Measurements from ENCODE around the gene FAU.

FAU gene

DNA sequence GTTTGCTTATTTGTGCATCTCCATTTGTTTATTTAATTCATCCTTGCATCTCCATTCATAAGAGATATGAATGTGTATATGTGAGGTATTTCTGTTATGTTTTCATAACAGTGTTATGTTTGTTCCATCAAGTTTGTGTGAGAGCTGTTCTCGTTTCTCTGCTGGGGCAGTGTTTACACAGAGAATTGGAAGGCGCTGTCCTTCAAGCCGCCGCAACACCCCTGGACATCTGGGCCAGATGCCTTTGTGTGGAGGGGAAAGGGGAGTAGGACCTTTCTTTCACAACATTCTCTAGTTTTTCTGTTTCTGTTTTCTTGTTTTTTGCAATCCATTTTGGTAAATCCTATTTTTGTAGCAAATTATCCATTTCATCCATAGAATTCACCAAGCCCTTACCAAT is 17.3 kb downstream of the FAU start:
- DNase-seq: no peak

DNA sequence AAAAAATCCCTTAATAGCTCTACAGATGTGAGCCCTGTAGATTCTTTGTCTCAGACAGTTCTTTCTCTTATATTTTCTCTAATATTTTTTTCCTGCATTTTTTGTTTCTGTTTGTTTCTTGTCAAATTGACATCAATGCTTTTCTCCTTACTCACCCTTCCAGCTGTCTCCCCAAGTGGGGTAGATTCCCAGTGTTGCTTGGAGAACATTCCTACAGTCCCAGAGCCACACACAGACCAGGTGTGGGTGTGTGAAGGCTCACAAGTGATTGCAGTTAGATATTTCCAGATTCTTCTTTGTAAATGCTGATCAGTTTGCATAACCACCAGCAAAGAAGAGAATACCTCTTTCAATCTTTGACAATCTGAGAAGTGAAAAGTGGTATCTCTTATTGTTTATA is 18.5 kb downstream of the FAU start:
- DNase-seq: no peak

DNA sequence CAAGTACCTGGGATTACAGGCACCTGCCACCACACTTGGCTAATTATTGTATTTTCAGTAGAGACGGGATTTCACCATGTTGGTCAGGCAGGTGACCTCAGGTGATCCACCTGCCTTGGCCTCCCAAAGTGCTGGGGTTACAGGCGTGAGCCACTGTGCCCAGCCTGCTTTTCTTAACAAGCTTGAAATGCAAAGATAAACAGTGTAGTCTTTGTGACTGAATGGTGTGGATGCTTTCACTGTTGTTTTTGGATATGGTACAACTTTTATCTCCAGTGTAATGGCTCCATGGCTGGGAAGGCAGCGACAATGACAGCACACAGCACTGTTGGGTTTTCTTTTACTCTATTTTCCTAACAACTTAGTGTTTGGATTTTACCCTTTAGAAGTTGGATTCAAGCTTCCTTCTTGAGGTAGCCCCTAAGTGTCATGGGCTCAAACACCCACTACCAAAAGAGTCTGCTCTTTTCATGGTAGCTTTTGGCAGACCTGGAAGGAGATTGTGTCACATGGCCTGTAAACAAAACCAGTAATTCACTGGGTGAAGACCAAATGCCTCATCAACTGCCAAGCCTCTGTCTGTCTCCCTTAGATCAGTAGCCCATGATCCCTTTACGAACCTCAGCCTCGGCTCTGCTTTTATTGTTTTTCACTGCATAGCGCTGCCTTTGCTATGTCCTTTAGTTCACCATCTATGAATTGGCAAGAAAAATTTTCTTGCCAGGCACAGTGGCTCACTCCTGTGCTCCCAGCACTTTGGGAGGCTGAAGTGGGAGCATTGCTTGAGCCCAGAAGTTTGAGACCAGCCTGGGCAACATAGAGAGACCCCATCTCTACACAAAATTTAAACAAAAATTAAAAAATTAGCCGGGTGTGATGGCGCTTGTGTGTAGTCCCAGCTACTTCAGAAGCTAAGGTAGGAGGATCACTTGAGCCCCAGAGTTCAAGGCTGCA is 19.5 kb downstream of the FAU start:
- DNase-seq: no peak

DNA sequence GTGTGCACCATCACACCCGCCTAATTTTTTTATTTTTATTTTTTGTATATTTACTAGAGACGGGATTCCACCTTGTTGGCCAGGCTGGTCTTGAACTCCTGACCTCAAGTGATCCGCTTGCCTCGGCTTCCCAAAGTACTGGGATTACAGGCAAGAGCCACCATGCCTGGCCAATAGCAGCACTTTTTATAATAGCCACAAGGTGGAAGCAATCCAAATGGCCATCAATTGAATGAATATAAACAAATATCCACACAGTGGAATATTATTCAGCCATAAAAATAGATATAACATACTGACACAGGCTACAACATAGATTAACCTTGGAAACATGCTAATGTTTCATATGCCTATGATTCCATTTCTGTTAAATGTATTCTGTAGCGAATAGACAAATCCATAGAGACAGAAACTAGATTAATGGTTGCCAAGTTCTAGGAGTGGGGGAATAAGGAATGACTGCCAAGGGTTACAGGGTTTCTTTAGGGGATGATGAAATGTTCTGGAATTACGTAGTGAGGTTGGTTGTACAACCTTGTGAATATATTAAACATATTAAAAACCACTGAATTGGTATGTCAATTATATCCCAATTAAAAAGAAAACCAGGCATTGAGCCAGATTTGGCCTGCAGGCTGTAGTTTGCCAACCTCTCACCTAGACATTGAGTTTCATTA is 21.1 kb downstream of the FAU start:
- DNase-seq: no peak

DNA sequence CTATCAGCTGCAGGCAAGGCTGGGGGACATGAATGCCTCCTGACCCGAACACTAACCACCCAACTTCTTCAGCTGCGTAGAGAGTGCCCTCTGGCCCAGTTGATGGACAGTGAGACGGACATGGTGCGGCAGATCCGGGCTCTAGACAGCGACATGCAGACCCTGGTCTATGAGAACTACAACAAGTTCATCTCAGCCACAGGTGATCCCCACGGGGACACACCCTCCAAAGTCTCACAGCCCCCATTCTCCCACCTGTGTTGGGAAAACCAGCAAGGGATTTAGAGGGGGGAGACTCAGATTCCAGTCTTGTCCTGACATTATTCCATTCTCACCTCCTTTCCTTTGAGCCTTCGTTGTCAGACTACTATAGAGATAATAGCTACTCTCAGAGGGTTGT is 25.0 kb downstream of the FAU start:
- no peak for DNase-seq

DNA sequence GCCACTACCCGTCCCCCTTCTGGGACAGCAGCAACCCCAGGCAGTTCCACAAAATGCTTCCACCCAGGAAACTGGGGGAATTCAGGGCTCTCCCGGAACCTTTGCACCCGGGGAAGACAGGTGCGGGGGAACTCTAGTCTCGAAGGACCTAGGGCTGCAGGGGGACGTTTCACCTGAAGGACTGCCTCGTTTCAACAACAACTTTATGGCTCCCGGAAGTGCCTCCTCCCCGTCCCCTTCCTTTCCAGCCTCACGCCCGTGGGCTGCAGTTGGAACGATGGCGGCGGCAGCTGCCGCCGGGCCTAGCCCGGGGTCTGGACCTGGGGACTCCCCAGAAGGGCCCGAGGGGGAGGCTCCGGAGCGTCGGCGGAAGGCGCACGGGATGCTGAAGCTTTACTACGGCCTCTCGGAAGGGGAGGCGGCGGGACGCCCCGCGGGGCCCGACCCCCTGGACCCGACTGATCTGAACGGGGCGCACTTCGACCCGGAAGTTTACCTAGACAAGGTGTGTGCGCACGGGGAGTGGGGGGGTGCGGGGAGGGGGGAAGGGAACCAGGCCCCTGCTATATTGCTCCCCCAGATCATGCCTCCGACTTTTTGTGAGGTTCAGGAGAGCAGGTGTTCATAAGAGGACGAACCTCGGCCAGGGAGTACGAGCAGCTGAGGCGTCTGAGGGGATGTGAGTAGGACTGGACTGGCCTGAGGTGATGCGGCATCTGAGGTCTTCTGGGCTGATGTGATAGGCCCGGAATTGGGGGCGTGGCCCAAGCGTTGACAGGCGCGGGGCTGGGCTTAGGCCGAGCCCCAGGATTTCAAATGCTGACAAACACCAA is 25.7 kb downstream of the FAU start, which contains the start of gene VPS51:
Gene VPS51 (plus strand): TSS at position 241 of the 833 bp plus-strand sequence. CDS start 37 bp downstream, at position 278.
- DNase-seq: peak; percentile 43

DNA sequence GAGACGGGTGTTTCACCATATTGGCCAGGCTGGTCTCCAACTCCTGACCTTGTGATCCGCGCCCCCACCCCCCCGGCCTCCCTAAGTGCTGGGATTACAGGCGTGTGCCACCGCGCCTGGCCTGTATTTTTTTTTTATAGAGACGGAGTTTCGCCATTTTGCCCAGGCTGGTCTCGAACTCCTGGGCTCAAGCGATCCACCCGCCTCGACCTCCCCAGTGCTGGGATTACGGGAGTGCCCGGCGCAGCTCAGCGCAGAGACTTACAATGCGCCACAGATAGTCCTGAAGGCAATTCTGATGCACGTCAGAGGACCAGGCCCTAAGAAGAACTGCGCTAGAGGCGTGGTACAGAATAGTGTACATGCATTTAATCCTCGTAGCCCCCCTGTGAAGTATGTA is 26.5 kb downstream of the FAU start:
- DNase-seq: no peak

DNA sequence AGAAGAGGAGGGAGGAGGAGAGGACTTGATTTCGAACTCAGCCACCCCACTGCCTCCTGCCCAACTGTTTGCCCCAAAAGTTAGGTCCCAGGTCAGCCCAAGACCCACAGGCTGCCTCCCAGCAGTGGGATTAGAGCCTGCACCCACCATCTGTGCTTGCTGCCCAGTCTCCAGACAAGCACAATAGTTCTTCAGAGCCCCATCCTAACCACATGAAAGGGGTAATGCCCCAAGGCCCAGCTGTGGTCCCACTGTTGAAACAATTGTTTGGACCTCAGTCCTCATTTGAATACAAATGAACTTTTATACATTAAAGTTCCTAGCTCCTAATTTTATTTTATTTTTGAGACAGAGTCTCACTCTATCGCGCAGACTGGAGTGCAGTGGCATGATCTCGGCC is 31.3 kb downstream of the FAU start:
- no peak for DNase-seq

DNA sequence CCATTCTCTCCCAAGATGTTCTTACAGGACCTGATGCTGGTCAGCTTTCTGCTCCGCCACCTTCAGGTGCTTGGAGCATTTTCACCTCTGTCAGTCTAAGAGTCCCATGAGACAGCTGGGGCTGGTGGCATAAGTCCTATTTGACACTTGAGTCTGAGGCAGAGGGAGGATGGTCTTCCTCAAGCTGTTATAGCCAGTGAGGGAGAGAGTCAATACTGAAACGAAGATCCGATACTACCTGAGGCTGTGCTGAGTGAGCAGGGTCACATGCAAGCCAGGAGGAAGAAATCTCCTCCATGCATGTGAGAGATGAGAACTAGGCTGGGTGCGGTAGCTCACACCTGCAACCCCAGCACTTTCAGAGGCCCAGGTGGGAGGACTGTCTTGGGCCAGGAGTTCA is 32.3 kb downstream of the FAU start:
- DNase-seq: no peak

DNA sequence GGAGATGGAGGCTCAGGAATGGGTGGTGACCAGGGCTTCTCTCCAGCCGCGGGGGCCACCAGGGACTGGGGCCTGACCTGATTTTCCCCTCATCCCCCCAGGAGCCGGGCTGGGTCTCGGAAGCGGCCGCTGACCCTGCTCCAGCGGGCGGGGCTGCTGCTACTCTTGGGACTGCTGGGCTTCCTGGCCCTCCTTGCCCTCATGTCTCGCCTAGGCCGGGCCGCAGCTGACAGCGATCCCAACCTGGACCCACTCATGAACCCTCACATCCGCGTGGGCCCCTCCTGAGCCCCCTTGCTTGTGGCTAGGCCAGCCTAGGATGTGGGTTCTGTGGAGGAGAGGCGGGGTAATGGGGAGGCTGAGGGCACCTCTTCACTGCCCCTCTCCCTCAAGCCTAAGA is 34.1 kb downstream of the FAU start:
- no peak for DNase-seq

DNA sequence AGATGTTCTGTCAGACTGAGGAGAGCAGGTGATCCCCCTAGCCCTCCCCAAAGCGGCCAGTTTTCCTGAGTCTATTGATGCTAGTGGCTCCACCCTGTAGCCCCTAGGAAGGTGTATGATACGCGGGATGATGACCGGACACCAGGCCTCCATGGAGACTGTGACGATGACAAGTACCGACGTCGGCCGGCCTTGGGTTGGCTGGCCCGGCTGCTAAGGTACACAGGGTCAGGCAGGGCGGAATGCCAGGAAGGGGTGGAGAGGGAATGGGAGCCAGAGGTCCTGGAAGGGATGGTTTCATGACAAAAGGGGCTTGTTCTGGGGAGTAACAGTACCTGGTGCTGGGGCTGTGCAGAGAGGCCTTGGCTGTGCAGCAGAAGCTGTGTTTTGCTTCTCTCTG is 34.7 kb downstream of the FAU start:
- no peak for DNase-seq

DNA sequence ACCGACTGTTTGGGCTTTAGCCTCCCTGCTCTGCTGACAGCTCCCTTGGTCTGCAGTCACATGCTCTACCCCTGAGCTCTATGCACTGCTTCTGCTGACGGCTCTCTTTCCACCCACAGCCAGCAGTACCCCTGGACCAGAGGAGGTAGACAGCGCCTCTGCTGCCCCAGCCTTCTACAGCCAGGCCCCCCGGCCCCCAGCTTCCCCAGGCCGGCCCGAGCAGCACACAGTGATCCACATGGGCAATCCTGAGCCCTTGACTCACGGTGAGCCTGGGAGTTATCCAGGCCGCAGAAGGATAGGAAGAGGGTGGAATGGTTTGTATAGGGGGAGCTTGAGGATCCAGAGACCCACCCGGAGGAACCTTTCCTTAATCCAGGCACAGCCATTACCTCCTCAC is 35.1 kb downstream of the FAU start:
- DNase-seq: no peak

DNA sequence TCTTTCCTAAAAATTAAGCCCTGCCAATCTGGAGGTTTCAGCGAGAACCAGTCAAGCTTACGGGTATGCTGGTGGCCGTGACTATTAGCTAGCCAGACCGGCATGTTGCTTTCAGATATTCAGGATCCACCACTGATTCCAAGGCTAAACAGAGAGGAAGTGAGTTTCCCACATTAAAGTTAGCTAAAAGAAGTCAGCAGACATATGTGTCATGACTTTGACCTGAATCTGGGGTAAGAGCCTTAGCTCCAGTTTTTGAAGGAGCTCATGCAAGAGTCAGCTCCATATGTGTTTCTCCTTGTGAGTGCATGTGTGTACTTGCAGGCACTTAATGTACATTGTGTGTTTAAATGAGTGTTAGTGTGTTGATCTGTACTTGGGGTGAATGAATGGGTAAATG is 36.5 kb downstream of the FAU start:
- DNase-seq: no peak

DNA sequence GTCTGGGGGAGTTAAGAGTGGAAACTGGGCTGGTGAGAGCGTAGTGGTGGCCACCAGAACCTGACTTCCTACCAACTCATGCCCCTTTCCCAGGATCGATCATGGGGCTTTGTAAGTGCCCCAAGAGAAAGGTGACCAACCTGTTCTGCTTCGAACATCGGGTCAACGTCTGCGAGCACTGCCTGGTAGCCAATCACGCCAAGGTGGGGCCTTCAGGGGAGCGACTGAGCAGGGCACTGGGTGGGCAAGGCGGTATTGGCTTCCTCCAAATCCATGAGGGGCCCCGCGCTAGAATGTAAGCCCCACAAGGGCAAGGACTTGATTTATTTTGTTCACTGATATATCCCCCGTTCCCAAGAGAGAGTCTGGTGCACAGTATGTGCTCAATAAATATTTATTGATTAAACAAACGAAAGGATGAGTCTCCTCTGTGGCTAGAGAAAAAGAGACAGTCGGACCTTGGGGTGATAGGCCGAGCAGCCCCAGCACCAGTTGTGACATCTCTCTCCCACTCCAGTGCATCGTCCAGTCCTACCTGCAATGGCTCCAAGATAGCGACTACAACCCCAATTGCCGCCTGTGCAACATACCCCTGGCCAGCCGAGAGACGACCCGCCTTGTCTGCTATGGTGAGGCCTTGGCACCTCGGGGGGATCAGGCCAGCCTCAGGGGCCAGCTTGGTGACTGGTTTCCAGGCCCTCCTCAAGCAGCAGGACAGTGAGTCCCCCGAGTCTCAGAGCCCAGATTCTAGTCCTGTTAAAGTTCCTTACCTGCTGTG is 37.1 kb downstream of the FAU start:
- DNase-seq: no peak

DNA sequence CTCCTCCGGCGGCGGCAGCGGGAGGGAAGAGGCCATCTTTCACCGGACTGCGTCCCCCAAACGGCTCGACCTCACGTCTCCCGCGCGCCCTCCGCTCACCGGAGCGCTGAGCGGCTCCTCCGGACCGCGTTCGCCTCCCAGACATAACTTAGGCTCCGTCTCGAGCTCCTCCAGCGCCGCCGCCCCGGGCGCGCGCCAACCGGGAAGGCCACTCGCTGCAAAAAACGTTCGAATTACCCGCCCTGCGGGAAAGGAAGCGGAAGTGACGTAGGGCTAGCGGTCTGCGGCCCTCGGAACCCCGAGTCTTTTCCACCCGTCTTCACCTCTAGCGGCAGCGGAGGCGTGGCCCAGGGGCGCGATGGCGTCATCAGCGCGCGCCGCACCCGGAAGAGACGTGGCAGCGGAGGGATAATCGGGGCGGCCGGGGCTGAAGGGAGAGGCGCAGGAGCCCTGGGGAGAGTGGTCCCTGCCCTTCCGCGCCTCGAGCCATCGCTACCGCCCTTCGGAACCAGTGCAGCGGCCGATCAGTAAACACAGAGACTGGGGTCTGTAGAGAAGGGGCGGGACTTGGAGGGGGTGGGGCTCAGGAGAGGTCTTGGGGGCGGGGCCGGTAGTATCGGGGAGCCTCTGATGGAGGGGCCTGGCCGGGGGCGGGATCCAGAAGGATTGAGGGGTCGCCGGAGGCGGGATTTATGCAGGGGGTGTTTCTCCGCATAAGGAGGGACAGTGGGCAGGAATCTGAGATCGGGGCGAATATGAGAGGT is 37.9 kb downstream of the FAU start, which contains the start of the genes CDCA5 and ZFPL1:
Gene CDCA5 (minus strand): TSS at position 207 of the 764 bp plus-strand sequence. CDS start 62 bp downstream, at position 145.
Gene ZFPL1 (plus strand): TSS at position 389 of the 764 bp plus-strand sequence. CDS start 477 bp downstream, outside the sequence.
- peak; percentile 78 for DNase-seq

DNA sequence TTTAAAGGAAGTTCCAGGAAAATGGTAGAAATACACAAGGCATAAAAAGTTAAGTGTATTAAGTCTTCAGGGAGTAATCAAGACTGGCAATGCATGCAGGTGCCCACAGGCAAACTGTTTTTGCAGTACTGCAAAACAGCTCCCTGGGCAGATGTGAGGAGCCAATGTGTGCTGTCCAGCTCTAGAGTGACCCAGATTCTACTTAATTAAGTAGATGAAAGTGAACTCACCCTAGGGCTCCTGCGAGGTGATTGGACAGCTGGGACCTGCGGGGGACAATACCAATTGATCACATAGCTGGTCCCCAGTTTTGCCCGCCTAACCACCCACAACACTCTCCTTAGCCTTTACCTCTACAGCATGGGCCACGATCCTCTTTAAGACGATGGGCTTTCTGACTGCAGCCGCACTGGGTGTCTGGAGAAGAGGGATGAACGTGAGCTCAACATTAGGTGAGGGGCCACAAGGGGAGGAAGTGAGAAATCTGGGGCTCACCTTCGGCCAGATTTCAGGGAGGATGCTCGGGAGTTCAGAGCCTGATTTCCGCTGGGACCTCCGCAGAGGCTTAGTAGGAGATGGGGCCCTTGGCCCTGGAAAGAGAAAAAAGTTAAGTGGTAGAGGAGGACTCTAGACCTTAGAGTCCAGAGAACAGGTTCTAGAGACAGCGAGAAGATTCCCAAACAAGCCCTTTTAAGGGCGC is 38.6 kb downstream of the FAU start:
- no peak for DNase-seq

DNA sequence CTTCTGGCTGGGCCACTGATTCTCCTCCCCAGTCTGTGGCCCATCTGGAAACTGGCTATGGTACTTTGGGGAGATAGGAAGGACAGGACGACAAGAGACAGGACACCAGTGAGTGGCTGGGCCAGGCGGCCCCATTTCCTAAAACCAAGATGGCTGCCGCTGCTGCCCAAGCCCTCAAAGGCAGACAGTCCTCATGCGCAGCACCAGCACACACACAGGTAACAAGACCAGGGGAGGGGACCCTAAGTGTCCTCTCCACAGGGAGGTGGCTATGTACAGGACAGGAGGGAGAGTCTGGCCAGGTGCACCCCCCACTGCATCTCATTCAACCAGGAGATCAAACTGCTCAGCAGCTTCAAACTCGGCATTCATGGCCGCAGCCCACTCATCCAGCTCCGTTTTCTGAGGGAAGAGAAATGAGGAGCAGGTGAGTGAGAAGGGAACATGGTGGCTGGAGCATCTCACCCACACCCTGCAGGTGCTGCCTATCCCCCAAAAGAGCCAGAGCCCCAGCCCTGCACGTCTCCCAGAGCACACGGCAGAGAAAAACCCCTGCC is 43.1 kb downstream of the FAU start:
- no peak for DNase-seq

DNA sequence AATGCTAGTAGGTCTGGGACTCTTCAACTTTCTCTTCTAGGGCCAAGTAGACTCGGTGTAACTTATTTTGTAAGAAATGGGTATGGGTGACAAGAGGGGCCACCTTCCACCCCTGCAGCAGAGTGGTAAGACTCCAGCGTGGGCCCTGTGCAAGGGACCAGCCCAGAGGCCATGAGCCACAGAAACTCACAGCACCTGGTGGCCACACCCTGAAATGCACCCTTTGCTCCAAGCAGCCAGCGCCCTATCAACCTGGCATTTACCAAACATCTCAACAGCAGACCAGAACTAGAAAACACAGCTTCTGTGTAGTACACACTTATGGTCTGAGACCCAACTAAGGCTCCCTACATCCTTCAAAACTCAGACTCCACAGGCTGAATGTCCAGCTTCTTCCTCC is 43.8 kb downstream of the FAU start:
- DNase-seq: no peak

DNA sequence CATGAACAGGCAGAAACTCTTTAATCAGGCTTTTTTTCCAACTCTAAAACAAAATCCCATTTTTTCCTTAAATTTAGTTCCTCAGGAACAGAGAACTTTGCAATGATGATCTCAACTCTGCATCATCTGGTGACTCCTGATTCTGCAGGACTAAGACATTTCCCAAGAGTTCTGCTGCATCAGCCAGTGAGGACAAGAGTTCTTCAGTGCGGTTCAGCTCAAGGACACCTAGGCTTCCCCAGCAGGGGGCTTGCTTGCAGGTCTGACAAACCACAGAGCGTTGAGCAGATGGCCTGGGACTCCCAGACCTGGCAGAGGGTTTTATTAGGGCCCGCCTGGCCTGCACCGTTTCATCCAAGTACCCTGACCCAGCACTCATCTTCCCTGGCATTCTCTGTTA is 44.5 kb downstream of the FAU start:
- no peak for DNase-seq

DNA sequence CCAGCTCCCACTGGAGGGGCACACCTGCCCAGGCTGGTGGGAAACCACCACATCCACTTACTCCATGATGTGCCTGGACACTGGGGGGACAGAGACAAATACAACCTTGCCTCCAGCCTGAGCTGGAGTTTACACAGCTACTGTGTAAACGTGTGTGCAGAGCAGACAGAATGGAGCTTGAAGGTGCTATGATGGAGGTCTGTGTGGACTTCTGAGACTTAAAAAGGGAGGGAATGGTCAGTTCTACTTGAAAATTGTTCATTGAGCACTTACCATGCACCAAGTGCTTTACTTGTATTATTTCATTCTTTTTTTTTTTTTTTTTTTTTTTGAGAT is 49.3 kb downstream of the FAU start:
- no peak for DNase-seq

Data from SIG-M5 (cell line).